GM12873 (cell line): ENCODE data around the gene FAM13A.

Experiments used
- TF ChIP-seq, protein P1 (sequence below): IDR thresholded peaks from 2 replicates; pipeline ENCODE4 v1.5.1; 2012; ENCODE audit warnings: low read depth, mild to moderate bottlenecking, moderate library complexity, low read length, control low read depth; ENCODE audit not compliant: insufficient read depth; ENCODE audit errors: missing control alignments

Gene FAM13A

DNA sequence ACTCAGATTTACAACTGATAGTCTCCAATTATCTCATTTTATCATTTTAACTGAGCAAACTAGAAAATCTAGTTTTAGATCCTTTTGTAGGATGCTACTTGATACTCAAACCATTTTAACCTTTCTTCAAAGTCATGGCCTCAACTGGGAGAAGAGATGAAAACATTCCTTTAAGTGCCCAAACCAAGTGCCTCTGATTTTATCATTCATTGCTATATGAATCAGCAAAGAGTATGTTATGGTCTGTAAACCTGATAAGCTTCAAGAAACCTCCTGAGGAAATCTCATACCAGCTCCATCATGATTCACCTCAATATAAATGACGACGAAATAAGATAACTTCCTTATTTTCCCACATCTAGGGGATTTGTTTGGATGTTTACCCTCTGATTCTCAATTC, 119.9 kb downstream of the FAM13A start:
- TF ChIP-seq, protein P1, sequence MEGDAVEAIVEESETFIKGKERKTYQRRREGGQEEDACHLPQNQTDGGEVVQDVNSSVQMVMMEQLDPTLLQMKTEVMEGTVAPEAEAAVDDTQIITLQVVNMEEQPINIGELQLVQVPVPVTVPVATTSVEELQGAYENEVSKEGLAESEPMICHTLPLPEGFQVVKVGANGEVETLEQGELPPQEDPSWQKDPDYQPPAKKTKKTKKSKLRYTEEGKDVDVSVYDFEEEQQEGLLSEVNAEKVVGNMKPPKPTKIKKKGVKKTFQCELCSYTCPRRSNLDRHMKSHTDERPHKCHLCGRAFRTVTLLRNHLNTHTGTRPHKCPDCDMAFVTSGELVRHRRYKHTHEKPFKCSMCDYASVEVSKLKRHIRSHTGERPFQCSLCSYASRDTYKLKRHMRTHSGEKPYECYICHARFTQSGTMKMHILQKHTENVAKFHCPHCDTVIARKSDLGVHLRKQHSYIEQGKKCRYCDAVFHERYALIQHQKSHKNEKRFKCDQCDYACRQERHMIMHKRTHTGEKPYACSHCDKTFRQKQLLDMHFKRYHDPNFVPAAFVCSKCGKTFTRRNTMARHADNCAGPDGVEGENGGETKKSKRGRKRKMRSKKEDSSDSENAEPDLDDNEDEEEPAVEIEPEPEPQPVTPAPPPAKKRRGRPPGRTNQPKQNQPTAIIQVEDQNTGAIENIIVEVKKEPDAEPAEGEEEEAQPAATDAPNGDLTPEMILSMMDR: no peak

DNA sequence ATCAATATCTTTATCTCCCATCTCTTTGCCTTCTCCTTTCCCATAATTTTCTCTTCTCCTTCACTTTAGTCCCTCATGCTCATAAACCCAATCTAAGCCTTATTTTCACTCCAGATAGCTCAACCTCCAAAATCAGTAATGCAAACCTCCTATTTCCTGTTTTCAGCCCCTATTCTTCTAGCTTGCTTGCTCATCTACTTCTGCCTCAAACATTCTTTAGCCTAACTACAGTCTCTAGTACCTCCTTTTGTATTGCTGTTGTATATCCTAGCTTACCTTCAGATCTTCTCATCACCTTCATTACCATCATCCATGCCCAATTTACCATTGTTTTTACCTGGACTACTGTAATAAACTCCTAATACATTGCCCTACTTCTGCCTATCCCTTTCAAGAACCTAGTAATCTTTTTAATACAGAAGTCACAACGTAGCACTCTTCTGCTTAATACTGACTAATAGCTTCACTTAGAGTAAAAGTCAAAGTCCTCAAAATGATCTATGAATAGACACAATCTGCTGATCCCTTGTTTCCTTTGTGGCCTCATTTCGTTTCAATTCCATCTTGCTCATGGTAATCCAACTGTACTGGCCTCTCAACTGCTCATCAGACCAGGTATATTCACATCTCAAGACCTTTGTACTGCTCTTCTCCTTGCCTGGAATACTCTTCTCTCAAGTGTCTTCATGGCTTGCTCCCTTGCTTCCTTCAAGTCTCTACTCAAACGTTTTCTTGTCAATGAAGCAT, 123.4 kb downstream of the FAM13A start:
- TF ChIP-seq, protein P1: no peak

DNA sequence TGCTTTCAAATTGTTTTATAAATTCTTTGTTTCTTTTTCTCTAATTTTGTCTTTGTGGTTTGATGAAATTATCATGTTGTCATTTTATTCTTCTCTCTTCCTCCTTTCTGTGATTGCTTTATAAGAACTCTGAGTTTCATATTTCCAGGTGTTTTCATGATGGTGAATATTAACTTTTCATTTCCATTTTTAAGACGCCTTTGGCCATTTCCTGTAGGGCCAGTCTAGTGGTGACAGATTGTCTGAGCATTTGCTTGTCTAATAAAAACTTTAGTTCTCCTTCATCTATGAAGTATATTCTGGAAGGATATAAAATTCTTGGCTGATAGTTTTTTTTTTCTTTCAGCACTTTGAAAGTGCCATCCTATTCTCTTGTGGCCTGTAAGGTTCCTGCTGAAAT, 128.1 kb downstream of the FAM13A start:
- TF ChIP-seq, protein P1: no peak

DNA sequence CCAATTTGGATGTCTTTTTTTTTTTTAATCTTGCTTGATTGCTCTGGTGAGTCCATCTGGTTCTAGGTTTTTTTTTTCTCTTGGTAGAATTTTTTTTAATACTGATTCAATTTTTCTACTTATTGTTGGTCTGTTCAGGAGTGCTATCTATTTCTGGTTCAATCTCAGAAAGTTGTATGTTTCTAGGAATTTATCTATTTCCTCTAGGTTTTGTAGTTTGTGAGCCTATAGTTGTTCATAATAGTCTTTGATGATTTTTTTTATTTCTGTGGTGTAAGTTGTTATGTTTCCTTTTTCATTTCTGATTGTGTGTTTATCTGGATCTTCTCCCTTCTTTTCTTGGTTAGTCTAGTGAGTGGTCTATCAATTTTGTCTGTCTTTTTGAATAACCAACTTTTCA, 129.6 kb downstream of the FAM13A start:
- TF ChIP-seq, protein P1: no peak

DNA sequence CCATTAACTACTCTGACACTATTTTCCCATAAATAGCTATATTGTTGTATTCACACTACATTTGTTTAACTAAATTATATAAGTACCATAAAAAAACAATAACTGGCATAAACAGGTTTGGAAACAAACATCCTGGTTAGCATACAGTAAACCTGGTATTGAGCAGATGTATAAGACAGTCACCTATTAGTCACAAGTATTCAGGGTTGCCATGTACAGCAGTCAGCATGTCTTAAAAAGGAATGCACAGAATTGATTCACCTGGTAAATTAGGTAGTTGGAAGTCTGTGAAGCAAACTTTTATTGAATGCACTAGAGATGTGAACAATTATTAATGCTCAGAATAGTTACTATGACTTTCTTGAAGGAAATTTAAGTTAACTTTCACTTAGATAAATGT, 137.9 kb downstream of the FAM13A start:
- TF ChIP-seq, protein P1: no peak

DNA sequence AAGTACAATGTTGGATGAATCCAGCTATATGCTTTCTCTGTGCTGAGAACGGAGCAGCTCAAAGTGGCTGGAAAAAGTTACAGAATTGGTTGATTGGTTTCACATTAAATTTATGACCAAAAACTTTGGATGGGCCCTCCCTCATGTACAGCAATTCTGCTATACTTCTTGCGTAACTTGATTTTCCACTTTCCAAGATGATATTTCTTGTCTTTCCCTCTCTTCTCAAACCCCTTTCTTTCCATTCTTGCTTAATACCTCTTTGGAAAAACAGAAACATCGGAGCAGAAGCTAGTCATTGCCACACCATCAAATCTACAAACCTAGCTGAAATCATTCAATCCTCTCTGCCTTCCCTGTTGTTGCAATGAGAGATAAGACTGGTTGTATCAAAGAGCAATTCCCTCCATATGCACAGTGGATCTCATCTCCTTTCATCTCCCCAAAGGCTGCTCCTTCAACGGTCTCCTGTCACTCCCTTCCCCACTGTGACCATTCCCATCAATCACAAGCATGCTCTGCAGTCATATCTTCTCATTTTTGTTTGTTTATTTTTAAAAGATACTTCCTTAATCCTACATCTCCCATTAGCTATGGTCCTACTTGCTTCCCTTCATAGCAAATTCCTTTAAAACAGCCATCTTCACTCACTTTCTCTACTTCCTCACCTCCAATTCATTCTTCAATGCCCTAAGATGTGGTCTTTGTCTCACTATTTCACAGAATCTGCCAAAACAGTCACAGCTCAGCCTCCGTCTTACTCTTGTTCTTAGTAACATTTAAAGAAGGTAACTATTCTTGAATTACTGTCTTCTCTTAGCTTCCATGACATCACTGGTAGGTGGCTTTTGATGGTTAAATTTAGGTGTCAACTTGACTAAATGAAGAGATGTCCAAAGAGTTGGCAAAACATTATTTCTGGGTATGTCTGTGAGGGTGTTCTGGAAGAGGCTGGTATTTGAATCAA, 145.5 kb downstream of the FAM13A start:
- TF ChIP-seq, protein P1: no peak

DNA sequence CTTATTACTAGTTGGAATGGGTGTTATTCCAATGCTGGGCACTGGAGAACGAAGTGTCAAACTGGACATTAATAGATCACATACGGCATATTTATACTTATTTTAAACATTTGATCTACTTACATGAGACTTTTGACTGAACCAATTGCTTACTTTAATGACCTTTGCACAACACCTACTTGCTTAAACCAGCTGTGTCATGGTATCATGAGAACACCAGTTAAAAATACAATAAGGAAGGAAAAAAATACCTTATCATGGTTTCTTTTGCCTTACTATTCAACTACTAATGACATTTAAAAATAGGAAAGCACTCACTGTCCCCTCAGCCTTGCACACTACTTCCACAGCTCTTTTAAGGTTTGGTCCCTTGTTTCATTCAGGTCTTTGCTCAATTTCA, 146.9 kb downstream of the FAM13A start:
- TF ChIP-seq, protein P1: no peak
